Natural killer cell (primary cell): ENCODE measurements around the gene PSMC4. TPM values are rescaled to one million over a fixed set of nuclear protein-coding genes. Genes with fewer than 3 reads are reported as not detected.

ENCODE experiments used
- ATAC-seq, 3 donors: fragments of 150-1000 bp in 2 of 3; fragments of 200-7000 bp in 1 of 3; cut with Tn5 transposase; 1 replicate in 1 of 3; 2 replicates in 2 of 3; pipeline ENCODE4 v1.10.0; 2021; ENCODE audit warnings: mild to moderate bottlenecking in 2 of 3, moderate library complexity in 2 of 3
- DNase-seq, 2 donors: peaks; one replicate each; pipeline versions ENCODE4 v3.0.0 to v3.0.0-alpha.2; 2013 to 2021; ENCODE audit warnings: mixed read lengths in 1 of 2
- H3K27ac ChIP-seq: one replicate; pipeline ENCODE4 v1.5.1; 2013; ENCODE audit warnings: mild to moderate bottlenecking, low read length
- H3K27me3 ChIP-seq: one replicate; pipeline ENCODE4 v1.6.1; 2013; ENCODE audit warnings: low read length; ENCODE audit not compliant: control insufficient read depth, insufficient read depth
- H3K36me3 ChIP-seq: one replicate; pipeline ENCODE4 v1.6.1; 2013; ENCODE audit warnings: low read length; ENCODE audit not compliant: control insufficient read depth, insufficient read depth
- H3K4me1 ChIP-seq: one replicate; pipeline ENCODE4 v1.6.1; 2013; ENCODE audit warnings: low read length; ENCODE audit not compliant: control insufficient read depth, insufficient read depth
- H3K4me3 ChIP-seq: one replicate; pipeline ENCODE4 v1.5.1; 2013; ENCODE audit warnings: low read length
- H3K9me3 ChIP-seq: one replicate; pipeline ENCODE4 v1.6.1; 2013; ENCODE audit warnings: low read length; ENCODE audit not compliant: control insufficient read depth, insufficient read depth
- H3K27ac Mint-ChIP-seq, 2 donors: one replicate each; pipeline ENCODE4 v1.8.0; 2022; ENCODE audit warnings: mild to moderate bottlenecking in 2 of 2, mixed read lengths in 2 of 2, moderate library complexity in 1 of 2
- H3K27me3 Mint-ChIP-seq, 2 donors: one replicate each; pipeline ENCODE4 v1.8.0; 2022; ENCODE audit warnings: low read depth in 2 of 2, mixed read lengths in 2 of 2
- H3K36me3 Mint-ChIP-seq: one replicate; pipeline ENCODE4 v1.8.0; 2022; ENCODE audit warnings: mixed read lengths
- H3K4me1 Mint-ChIP-seq, 2 donors: one replicate each; pipeline ENCODE4 v1.8.0; 2022; ENCODE audit warnings: mixed read lengths in 2 of 2
- H3K4me3 Mint-ChIP-seq: one replicate; pipeline ENCODE4 v1.8.0; 2022; ENCODE audit warnings: mild to moderate bottlenecking, moderate library complexity, mixed read lengths
- H3K9me3 Mint-ChIP-seq, 2 donors: one replicate each; pipeline ENCODE4 v1.8.0; 2022; ENCODE audit warnings: mixed read lengths in 2 of 2
- WGBS: methylation state at CpG from one replicate; pipeline ENCODE4 v1.1.7; 2013; ENCODE audit warnings: missing lambda C conversion rate; ENCODE audit not compliant: insufficient coverage; 5-methylcytosine and 5-hydroxymethylcytosine counted together
- intact Hi-C: fragments of 100-400 bp; cut with micrococcal nuclease; formaldehyde crosslinking; loops from one replicate; pipeline ENCODE4 v1.14.2; 2022
- total RNA-seq, 4 donors: library from RNA; stranded (reverse); fragments of 120-200 nt in 1 of 4; gene quantifications; one replicate each; pipeline versions ENCODE4 v1.2.3 to v1.2.4, GENCODE V29; 2013 to 2022
- TF ChIP-seq, protein P1 (sequence below): fragments of 200-600 bp; IDR thresholded peaks from one replicate; pipeline ENCODE4 v1.8.0; 2022; ENCODE audit warnings: antibody characterized with exemption

PSMC4 gene
- total RNA-seq, 3 donors from 2014 or later (not counting 1 experiment from before 2014, with no cell fraction given) = 84.9 to 116 (median 101) TPM

DNA sequence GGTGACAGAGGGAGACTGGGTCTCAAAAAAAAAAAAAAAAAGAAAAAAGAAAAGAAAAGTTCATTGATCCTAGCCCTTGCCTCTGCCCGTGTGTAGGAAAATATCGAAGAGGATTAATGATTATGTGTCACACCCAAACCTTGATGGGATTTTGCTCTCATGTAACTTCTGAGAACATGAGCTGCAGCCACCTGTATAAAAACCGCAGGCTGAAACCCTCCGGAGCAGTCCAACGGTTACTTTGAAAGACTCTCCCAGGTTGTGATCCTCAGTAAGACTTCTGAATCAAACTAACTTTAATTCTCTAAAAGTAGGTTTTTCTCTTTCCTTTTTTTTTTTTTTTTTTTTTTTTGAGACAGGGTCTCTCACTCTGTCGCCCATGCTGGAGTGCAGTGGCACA lies 4.3 kb upstream of the PSMC4 start:
- no peaks in the 10 kb centered on the region for H3K36me3 ChIP-seq
- TF ChIP-seq, protein P1, sequence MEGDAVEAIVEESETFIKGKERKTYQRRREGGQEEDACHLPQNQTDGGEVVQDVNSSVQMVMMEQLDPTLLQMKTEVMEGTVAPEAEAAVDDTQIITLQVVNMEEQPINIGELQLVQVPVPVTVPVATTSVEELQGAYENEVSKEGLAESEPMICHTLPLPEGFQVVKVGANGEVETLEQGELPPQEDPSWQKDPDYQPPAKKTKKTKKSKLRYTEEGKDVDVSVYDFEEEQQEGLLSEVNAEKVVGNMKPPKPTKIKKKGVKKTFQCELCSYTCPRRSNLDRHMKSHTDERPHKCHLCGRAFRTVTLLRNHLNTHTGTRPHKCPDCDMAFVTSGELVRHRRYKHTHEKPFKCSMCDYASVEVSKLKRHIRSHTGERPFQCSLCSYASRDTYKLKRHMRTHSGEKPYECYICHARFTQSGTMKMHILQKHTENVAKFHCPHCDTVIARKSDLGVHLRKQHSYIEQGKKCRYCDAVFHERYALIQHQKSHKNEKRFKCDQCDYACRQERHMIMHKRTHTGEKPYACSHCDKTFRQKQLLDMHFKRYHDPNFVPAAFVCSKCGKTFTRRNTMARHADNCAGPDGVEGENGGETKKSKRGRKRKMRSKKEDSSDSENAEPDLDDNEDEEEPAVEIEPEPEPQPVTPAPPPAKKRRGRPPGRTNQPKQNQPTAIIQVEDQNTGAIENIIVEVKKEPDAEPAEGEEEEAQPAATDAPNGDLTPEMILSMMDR = no peak
- Mint-ChIP-seq H3K9me3 (no peaks in the 10 kb centered on the region), H3K27me3 (no peaks in the 10 kb centered on the region), H3K4me1 (peaks cover 24 to 28% of the 10 kb centered on the region in 2 donors), H3K36me3 (no peaks in the 10 kb centered on the region), H3K4me3 (no peak overlapping the region), H3K27ac (no peak overlapping the region)
- no peaks in the 10 kb centered on the region for H3K27me3 ChIP-seq
- DNase-seq (no peak), ATAC-seq (no peak)
- no peak overlapping the region for H3K4me3 ChIP-seq
- 93% methylated on average over 6 of the region's 6 CpGs for WGBS
- no peak overlapping the region for H3K27ac ChIP-seq
- intact Hi-C loops = no loop called here
- H3K9me3 ChIP-seq = no peaks in the 10 kb centered on the region
- peaks cover 24% of the 10 kb centered on the region for H3K4me1 ChIP-seq

- DNase-seq (no peak), ATAC-seq (no peak)
- no peaks in the 10 kb centered on the region for H3K9me3 ChIP-seq
- H3K27me3 Mint-ChIP-seq = no peaks in the 10 kb centered on the region
- intact Hi-C loops = no loop called here
- H3K4me3 ChIP-seq = no peak overlapping the region
- no peaks in the 10 kb centered on the region for H3K9me3 Mint-ChIP-seq
- peaks cover 31 to 36% of the 10 kb centered on the region in 2 donors for H3K4me1 Mint-ChIP-seq
- peak overlapping the region in 1 of 2 donors; percentile 99 for H3K27ac Mint-ChIP-seq
- 91% methylated on average over 9 of the region's 9 CpGs for WGBS
- no peaks in the 10 kb centered on the region for H3K36me3 Mint-ChIP-seq
- H3K27ac ChIP-seq = no peak overlapping the region
- no peak overlapping the region for H3K4me3 Mint-ChIP-seq
- peaks cover 32% of the 10 kb centered on the region for H3K4me1 ChIP-seq
- H3K27me3 ChIP-seq = no peaks in the 10 kb centered on the region
- TF ChIP-seq, protein P1 = no peak
- peaks cover 7% of the 10 kb centered on the region for H3K36me3 ChIP-seq
Measured at GRCh38 chr19:39967561-39967960, 3.4 kb upstream of the PSMC4 start.

DNA sequence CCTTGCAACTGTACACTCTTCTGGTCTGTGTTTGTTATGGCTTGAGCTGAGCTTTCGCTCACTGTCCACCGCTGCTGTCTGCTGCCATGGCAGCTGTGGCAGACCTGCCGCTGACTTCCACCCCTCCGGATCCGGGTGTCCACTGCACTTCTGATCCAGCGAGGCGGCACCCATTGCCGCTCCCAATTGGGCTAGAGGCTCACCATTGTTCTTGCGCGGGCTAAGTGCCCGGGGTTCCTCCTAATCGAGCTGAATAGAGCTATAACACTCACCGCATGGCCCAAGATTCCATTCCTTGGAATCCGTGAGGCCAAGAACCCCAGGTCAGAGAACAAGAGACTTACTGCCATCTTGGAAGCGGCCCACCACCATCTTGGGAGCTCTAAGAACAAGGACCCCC lies 2.2 kb upstream of the PSMC4 start:
- H3K4me3 Mint-ChIP-seq = no peak overlapping the region
- TF ChIP-seq, protein P1 = no peak
- H3K36me3 Mint-ChIP-seq = no peaks in the 10 kb centered on the region
- H3K27me3 Mint-ChIP-seq = no peaks in the 10 kb centered on the region
- H3K27ac Mint-ChIP-seq = peak overlapping the region; percentile 99 to 100
- no peaks in the 10 kb centered on the region for H3K9me3 ChIP-seq
- H3K9me3 Mint-ChIP-seq = no peaks in the 10 kb centered on the region
- intact Hi-C loops = no loop called here
- no peak overlapping the region for H3K4me3 ChIP-seq
- no peak for DNase-seq
- no peak overlapping the region for H3K27ac ChIP-seq
- H3K4me1 Mint-ChIP-seq = peaks cover 35 to 39% of the 10 kb centered on the region in 2 donors
- peaks cover 32% of the 10 kb centered on the region for H3K4me1 ChIP-seq
- H3K27me3 ChIP-seq = no peaks in the 10 kb centered on the region
- WGBS = 97% methylated on average over 14 of the region's 15 CpGs
- ATAC-seq = no peak
- peaks cover 18% of the 10 kb centered on the region for H3K36me3 ChIP-seq

GRCh38 chr19:39969266-39969665 lies 1.7 kb upstream of the PSMC4 start:
- H3K9me3 ChIP-seq = no peaks in the 10 kb centered on the region
- H3K27me3 ChIP-seq = no peaks in the 10 kb centered on the region
- no peaks in the 10 kb centered on the region for H3K9me3 Mint-ChIP-seq
- WGBS = 96% methylated on average over 4 of the region's 6 CpGs
- DNase-seq (no peak), ATAC-seq (no peak)
- no peak overlapping the region for H3K4me3 ChIP-seq
- peaks cover 32% of the 10 kb centered on the region for H3K4me1 ChIP-seq
- peak overlapping the region; percentile 83 for H3K4me3 Mint-ChIP-seq
- H3K27ac ChIP-seq = peak overlapping the region; percentile 94
- peak overlapping the region; percentile 99 to 100 for H3K27ac Mint-ChIP-seq
- no peaks in the 10 kb centered on the region for H3K27me3 Mint-ChIP-seq
- intact Hi-C loops = no loop called here
- H3K36me3 ChIP-seq = peaks cover 23% of the 10 kb centered on the region
- TF ChIP-seq, protein P1 = no peak
- H3K4me1 Mint-ChIP-seq = peaks cover 38 to 43% of the 10 kb centered on the region in 2 donors
- H3K36me3 Mint-ChIP-seq = no peaks in the 10 kb centered on the region
